GM21529 (cell line): ENCODE measurements around the gene EYA2.

ENCODE experiments used
- ATAC-seq: cut with Tn5 transposase; IDR thresholded peaks from one replicate; pipeline ENCODE4 v1.9.1; 2021; ENCODE audit not compliant: unreplicated experiment

The EYA2 gene

DNA sequence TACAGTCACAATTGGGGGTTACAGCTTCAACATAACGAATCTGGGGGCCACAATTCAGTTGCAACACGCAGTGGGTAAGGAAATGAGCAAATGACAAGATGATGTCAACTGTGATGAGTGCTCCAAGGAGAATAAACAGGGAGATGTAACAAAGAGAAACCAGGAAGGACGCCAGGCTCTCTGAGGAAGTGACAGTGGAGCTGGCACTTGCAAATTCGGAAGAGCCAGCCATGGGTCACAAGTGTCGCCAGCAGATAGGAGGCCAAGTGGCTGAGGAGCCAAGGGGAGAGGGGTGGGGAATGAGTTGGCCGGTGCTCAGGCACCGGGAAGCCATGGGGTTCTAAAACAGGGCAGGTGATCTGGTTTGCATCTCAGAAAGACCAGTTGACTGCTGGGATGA, 136.4 kb downstream of the EYA2 start:
- ATAC-seq = no peak

DNA sequence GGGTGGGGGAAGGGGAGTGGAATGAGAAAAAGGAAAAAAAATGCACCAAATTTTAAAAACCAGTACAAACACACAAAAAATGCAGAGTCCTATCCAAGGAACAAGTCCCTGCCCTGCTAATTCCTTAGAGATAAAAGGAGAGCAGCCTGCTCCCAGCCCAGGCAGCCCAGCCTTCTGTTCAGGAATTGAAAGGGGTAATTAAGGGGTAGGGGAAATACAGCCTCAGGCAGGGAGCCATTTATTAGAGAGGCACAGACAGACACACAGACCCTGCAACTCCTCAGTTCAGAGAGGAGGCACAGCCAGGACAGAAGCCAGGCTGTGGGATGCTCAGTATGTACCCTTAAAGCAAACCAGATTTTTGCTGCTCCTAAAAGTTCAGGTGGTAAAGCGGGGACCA, 137.2 kb downstream of the EYA2 start:
- no peak for ATAC-seq

DNA sequence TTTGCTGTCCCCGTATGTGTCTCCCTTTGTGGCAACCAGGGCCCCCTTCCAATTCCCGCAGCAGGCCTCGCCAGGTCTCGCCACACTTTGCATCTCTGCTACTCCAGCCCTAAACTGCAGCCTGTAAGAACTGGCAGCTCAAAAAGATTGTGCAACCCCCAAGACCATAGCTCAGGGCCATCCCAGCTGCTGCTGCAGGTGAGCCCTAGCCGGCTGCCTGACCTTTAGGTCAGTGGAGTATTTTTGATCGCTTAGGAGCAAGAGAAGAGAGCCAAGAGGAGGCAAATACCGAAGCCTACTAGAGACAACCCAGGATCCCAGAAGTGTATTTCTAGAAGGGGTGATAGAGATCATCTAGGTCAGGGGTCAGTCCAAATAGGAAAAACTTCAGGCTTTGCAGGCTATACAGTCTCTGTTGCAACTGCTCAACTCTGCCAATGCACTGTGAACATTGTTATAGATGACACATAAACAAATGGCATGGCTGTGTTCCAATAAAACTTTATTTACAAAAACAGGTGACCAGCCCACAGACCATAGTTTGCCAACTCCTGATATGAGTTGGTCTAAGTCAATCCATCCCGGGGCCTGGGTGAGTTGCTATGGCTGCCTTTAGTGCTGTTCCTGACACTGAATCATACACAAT, 138.4 kb downstream of the EYA2 start:
- no peak for ATAC-seq

DNA sequence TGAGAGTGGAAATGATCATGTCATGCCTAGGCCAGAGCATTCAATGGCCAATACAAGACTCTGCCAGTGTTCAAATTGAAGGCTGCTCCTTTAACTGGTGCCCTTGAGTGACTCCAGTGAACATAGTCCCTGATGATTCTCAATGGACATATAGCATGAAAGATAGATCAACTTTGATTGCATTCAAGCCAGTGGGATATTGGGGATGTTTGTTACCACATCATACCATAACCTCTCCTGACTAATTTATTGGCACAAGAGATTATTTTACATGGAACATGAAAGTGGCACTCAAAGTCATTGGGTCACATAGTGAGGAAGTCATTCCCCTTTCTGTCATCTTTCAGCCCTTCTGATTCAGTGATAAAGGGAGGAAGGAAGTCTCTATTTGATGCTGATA, 139.0 kb downstream of the EYA2 start:
- ATAC-seq = no peak

DNA sequence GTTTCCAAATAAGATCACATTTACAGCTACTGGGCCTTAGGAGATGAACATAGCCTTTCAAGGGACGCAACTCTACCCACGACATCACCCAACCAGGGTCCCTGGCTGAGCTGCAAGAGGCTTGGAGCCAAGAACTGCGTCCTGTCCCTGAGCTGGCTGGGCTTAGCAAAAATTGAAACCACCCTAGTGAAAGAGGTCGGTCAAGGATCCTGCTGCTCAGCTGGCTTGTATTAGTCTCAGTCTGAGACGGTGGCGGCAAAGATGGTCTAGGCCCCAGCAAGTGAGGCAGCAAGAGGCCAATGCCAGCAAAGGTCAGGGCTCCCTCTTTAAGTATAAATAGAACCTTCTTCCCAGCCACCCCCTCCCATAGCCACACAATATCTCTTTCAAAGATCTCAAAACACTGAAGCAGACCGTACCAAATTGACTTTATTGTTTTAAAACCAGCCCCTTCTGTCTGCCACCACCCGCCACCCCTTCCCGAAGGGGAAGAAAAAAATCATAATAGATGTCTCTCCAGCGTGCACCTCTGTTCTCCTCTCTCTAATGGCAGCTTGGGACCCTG, 140.5 kb downstream of the EYA2 start:
- no peak for ATAC-seq

DNA sequence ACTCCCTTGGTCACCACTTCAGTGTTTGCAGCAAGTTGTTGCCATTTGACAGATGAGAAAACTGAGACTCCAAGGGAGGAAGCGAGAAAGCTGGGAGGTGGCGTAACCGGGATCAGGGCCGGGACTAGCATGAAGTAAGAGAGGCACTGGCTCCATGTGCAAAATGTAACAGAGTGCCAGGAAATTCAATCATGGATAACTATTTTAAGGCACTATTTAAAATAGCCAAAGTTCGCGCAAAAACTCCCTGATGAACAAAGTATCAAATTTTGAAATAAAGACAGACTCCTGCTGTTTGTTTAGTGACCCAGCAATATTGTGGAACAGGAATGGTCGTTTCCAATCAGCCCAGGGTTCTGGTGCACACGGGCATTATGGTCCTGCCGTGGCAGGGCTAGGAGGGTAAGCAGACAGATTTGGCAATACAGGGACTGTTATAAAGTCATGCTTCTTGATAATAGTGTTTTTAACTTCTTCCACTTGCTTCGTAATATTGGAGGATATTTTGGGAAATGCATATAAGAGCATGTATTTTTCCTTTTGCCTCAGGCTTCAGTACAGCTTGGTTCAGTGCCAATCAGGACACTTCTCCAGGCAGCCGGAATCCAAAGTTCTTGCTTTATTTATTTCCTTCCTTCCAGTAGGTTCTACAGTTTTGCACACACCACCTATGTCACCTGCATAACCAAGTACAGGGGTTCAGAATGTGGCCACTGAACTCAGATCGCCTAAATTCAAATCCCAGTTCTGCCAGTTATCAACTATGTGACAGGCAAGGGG, 141.6 kb downstream of the EYA2 start:
- ATAC-seq = no peak

DNA sequence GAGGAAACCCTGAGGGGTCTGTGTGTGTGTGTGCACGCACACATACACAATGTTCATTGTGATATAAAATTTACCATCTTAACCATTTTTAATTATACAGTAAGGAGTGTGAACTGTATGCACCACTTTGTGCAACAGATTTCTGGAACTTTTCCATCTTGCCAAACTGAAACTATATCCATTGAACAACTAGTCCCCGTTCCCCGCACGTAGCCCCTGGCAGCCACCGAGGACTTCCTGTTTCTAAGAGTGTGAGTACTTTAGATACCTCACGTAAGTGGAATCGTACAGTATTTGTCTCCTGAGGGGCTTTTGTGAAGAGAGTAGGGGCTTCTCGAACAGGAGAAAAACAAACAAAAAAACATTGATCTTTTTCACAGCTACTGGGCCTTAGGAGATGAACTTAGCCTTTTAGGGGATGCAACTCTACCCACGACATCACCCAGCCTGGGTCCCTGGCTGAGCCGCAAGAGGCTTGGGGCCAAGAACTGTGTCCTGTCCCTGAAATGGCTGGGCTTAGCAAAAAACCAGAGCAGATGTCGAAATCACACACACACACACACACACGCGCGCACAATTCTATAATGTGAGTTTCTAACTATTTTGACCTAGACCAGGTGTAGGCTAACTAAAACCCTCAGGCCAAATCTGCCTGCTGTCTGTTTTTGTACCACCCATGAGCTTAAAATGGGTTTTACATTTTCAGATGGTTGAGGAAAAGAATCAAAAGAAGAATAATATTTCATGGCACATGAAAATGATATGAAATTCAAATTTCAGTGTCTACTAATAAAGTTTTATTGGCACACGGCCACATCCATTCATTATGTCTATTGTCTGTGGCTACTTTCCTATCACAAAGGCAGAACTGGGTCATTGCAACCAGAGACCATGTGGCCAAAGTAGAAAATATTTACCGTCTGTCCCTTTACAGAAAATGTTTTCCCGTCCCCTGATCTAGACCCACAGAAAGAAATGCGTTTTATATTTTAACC, 144.2 kb downstream of the EYA2 start:
- no peak for ATAC-seq

DNA sequence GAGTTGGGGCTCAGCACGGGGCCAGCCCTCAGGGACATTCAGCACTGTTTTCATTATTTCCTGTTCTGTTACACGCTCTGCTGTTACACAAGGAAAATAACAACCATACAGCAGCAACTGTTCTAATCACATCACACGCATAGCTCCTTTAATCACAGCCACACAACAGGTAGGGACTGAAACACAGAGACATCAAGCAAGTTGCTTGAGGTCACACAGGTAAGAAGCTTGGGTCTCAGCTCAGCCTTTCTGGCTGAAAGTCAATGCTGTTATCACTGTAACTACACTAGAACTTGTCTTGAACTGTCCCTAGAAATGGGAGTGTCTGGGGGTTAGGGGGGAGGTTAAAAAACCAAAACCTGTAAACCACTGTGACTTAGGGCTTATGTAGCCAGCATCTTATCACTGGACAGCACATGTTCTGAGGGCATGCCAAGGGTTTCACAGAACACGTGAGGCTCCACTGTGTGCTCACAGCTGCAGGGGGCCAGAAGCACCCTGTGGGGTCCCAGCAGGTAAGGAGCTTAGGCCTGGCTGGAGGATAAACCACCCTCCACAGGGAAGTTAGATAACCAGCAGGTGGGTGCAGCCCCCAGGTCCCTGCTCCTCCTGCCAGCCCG, 146.0 kb downstream of the EYA2 start:
- no peak for ATAC-seq

DNA sequence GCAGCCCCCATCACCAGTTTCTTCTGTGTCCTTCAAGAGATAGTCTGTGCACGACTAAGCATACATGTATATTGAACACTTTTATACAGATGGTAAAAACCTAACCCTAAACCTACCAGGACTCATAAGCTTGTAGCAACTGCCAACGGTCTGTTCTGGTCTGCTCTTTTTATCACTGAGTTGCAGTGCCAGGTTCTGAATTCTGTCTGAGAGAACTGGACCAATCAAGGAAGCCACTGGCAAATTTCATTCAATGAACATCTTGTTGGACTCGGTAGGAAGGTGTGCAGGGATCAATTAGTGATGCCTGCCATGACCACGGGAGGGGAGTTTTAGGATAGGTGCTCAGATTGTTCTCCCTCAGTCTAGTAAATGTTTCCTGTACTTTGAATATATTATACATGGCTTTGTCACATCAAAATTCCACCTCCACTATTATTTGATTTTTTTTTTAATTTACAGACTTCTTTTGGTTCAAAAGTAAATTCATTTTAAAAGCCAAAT, 146.8 kb downstream of the EYA2 start:
- ATAC-seq = no peak

DNA sequence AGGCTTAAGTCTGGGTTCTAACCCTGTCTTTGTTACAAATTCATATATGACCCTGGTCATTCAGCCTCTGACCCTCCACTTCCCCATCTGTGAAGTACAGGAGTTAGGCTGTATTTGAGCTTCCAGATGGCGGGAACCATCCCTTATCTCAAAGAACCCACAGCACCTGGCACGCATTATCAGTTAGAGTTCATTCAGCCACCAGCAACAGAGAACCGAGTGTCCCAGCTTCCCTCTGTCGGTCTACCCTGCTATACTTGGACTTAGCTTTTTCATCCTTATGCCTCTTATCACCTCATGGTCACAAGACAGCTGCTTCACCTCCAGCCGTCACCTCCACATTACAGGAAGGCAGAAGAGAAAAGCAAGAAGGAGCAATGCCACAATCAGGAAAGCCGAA, 147.8 kb downstream of the EYA2 start:
- no peak for ATAC-seq

DNA sequence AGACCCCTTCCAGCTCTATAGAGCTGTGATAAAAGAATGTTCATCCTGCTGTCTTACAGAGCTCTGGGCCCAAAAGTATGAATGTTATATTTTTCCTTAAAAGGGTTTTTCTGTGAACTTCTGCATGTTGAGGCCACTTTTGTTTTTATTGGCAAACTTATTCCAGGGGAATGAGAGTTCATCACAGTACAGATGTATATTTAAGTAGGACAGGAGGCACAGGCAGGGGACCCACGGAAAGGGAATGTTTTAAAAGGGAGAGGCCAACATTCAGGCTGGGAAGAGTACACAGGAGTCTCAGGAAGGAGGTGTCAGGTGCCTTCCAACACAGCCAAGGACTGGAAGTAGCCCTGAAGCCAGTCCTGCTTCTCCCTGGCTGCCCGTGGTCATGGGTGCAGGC, 148.4 kb downstream of the EYA2 start:
- no peak for ATAC-seq

DNA sequence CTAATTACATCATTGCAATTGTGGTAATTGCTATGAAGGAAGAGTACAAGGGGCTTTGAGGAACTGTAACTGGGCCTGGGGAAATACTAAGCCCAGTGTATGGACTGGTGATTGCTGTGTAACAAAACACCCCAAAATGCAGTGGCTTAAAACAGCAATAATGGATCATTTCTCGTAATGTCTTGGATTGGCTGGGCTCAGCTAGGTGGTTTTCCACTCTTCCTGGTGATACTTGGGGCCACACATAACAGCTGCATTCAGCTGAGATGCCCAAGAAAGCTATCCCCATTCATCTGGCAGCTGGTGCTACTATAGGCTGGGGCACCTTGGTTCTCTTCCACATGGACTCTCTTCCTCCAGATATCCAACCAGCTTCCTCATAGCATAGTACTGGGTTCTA, 150.3 kb downstream of the EYA2 start:
- no peak for ATAC-seq

DNA sequence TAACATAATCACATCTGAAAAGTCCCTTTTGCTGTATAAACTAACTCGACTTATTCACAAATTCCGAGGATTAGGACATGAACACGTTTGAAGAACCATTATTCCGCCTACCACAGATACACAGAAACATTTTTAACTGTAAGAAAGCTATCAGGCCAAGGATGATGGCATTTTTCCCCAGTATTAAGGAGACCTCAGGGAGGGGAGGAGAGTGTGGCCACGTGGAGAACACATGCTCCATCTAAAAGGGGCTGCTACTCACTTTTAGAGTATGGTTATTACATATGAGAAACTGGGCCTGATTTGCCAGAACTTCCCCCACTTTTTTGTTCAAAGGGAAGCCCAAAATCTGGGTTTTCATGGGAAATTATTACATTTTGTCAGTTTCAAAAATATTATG, 153.4 kb downstream of the EYA2 start:
- ATAC-seq = no peak

DNA sequence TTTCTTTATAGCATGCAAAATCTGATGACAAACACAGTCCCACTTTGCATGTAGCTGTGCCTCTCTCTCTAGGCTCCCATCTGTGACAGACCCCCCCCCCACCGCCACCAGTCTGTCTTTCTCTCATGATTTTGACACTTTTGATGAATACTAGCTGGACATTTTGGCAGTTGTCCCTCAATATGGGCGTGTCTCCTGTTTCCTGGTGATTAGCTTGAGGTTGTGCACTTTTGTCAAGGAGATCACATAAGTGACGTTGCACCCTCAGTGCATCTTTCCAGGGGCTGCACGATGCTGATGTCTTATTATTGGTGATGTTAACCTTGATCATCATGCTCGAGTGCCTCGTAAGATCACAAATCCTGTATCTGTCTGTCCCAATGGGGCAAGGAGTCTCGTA, 155.1 kb downstream of the EYA2 start:
- no peak for ATAC-seq

DNA sequence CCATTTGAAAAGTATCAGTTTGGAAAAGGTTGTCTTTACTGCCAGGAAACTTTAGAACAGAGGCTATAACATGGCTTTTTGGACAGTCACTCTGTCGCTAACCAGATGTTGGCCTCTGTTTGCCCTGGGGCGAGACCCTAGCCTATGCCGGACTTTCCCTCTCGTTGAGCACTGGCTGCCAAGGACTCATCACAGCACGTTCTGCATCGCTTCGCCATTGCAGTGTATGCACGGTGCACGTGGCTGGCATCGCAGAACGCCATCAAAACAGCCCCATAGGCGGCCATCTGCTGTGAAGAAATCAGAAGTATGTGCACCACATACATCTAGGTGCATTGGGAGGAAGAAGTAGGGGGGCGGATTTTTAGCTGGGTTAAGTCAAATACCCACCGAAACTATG, 156.4 kb downstream of the EYA2 start:
- ATAC-seq = no peak

DNA sequence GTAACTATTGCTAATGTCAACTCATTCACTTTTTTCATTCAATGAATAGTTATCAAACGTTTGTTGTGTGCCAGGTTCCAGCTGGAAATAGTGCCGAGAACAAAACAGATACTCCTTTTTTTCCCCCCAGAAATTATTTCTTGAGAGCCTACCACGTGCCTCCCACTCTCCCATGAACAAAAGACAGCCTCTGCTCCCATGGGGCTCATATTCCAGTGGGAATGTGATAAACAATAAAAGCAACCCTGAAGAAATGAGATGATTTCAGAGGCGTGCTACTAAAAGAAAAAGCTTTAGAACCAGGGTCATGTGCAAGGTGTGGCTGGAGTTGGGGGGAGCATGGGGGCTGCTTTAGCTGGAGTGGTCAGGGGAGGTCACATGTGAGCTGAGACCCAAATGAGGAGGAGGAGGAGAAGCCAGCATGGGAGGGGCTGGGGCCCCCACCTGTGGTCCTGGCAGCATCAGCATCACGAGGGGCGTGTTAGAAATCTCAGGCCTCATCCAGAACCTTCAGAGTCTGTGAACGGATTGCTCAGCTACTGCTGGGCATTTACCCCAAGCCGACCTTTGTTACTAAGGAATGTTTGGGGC, 157.4 kb downstream of the EYA2 start:
- no peak for ATAC-seq

DNA sequence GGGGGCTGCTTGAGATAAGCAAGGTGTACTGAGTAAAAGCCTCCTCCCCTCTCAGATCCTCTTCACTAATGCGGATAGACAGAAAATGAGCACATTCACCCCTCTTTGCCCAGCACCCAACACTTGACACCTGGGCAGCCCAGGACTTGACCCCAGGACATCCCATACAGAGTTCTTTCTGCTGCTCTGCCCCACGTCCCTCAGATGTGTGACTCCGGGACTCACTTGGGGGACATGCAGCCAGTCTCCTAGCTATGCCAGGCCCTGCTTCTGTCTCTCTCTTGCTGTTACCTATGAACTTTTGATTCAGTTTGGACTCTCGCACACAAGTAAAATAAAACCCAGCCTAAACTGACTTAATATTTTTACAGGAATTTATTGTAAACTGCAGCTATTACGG, 159.9 kb downstream of the EYA2 start:
- no peak for ATAC-seq

DNA sequence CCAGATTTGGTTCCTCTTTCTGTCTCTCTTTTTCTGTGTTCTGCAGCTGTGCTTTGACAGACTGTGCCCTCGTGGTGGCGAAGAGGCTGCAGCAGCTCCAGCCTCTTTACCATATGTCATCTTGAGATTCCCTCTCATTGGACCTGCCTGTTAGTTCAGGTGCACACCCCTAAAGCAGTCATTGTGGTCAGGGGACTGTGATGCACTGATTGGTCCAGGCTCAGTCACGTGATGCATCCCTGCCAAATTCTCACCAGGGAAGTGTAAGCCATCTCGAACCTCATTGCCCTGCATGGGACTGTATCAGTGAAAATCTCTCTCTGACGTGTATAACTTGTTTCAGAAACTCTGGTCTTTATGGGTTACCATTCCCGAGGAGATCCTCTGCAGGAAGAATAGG, 160.3 kb downstream of the EYA2 start:
- no peak for ATAC-seq

DNA sequence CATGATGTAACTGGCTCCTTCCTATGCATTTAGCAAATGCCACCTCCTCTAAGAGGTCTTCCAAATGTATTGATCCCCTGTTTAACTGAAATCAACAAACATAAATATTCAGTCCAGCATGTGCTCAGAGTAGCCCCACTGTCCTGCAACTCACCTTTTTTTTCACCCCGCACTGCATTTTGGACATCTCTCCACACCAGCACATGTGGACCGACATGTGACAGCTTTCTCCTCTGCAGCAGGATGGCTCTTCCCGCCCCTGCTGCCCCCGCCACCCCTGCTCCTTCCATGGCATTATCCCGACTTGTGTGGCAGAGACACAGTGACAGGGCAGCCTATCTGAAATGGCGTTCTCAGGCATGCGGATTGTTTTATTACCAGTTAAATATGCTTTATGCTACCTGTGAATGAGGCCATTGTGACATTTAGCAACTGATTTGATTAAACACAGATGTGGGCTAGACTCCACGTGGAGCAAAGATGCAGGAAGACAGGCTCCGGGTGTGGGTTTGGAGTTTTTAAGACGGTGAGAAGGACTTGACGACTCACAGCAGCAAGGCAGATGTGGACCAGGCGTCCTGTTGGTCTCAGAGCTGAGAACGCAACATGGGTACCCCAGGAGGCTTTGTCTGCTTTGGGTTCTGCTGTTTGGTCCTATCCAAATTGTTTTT, 161.2 kb downstream of the EYA2 start:
- no peak for ATAC-seq

DNA sequence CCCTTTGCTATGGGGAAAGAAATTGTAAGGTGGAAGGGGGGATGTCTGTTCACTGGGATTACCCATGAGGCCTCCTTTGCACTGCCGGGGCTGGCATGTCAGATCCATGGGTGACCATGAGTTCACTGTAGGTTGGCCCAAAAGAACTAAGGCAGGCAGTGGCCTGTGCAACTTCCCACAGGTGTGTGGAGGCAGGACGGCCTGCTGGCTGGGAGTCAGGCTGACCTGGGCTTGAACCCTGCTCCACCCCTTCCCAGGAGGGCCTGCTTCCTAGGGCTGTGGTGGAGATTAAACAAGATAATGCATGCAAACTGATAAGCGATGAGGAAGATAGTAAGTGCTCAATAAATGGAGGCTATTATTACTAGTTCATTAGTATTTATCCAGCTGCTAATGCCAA, 163.0 kb downstream of the EYA2 start:
- no peak for ATAC-seq
